HepG2 (cell line): ENCODE results near the gene C20orf204. TPM values are rescaled to one million over a fixed set of nuclear protein-coding genes. Genes with fewer than 3 reads are reported as not detected.

Experiments
- ATF7-NPFF ChIP-seq: sonication (generic); formaldehyde crosslinking; IDR thresholded peaks from 2 replicates; pipeline ENCODE4 v1.8.1; 2023; ENCODE audit warnings: mild to moderate bottlenecking, low read depth, missing genetic modification reagents, moderate library complexity
- BORCS8-MEF2B ChIP-seq: sonication (generic); formaldehyde crosslinking; IDR thresholded peaks from 2 replicates; pipeline ENCODE4 v1.8.0; 2022; ENCODE audit warnings: mild to moderate bottlenecking, missing genetic modification reagents
- KLF16 ChIP-seq, 2 experiments: sonication (generic) in 1 of 2; formaldehyde crosslinking in 1 of 2; IDR thresholded peaks; 2 replicates each; pipeline versions ENCODE4 v1.6.1 to v1.8.0; 2016 to 2023; ENCODE audit warnings: missing genetic modification reagents in 2 of 2, missing compliant biosample characterization in 1 of 2
- PAX8 ChIP-seq: sonication (generic); formaldehyde crosslinking; IDR thresholded peaks from 2 replicates; pipeline ENCODE4 v1.8.0; 2022; ENCODE audit warnings: mild to moderate bottlenecking, missing genetic modification reagents, borderline replicate concordance
- REPIN1 ChIP-seq: sonication (generic); formaldehyde crosslinking; IDR thresholded peaks from 2 replicates; pipeline ENCODE4 v1.8.0; 2022; ENCODE audit warnings: missing genetic modification reagents, low read depth, mild to moderate bottlenecking, borderline replicate concordance
- SMYD3 ChIP-seq: sonication (generic); formaldehyde crosslinking; IDR thresholded peaks from 2 replicates; pipeline ENCODE4 v1.8.1; 2023; ENCODE audit warnings: mild to moderate bottlenecking, missing genetic modification reagents
- SP1 ChIP-seq, 2 experiments: fragments of 450-650 bp in 1 of 2; sonication (generic) in 1 of 2; formaldehyde crosslinking in 1 of 2; IDR thresholded peaks; 2 replicates each; pipeline versions ENCODE4 v1.4.0 to v1.6.1; 2016 to 2020; ENCODE audit warnings: missing genetic modification reagents in 1 of 2
- TARDBP ChIP-seq: sonication (generic); formaldehyde crosslinking; IDR thresholded peaks from 2 replicates; pipeline ENCODE4 v1.8.0; 2022; ENCODE audit warnings: mild to moderate bottlenecking, missing genetic modification reagents
- TCF12 ChIP-seq, 2 experiments: fragments of 450-650 bp in 1 of 2; sonication (generic) in 1 of 2; formaldehyde crosslinking in 1 of 2; IDR thresholded peaks; 2 replicates each; pipeline versions ENCODE4 v1.6.1 to v1.8.0; 2017 to 2022; ENCODE audit warnings: antibody characterized with exemption in 1 of 2, mild to moderate bottlenecking in 1 of 2, missing genetic modification reagents in 1 of 2, moderate library complexity in 1 of 2
- XRCC5 ChIP-seq: fragments of 200-400 bp; formaldehyde crosslinking; optimal IDR thresholded peaks from 2 replicates; pipeline ENCODE3; 2017; ENCODE audit warnings: mild to moderate bottlenecking, low read length
- YEATS4 ChIP-seq: sonication (generic); formaldehyde crosslinking; IDR thresholded peaks from 2 replicates; pipeline ENCODE4 v1.4.0; 2020; ENCODE audit warnings: missing genetic modification reagents, borderline replicate concordance
- ZFP41 ChIP-seq: sonication (generic); formaldehyde crosslinking; IDR thresholded peaks from 2 replicates; pipeline ENCODE4 v1.4.0; 2020; ENCODE audit warnings: mild to moderate bottlenecking, missing genetic modification reagents, borderline replicate concordance
- ZFP91 ChIP-seq: sonication (generic); formaldehyde crosslinking; IDR thresholded peaks from 2 replicates; pipeline ENCODE4 v1.9.0; 2022; ENCODE audit warnings: missing genetic modification reagents, mild to moderate bottlenecking, borderline replicate concordance
- ZKSCAN8 ChIP-seq: IDR thresholded peaks from 2 replicates; pipeline ENCODE4 v1.6.1; 2016; ENCODE audit warnings: borderline replicate concordance, missing genetic modification reagents, missing compliant biosample characterization
- ZNF121 ChIP-seq: sonication (generic); formaldehyde crosslinking; IDR thresholded peaks from 2 replicates; pipeline ENCODE4 v1.5.0; 2020; ENCODE audit warnings: mild to moderate bottlenecking, missing genetic modification reagents
- ZNF17 ChIP-seq: sonication (generic); formaldehyde crosslinking; IDR thresholded peaks from 2 replicates; pipeline ENCODE4 v1.5.0; 2020; ENCODE audit warnings: mild to moderate bottlenecking, missing genetic modification reagents
- ZNF510 ChIP-seq: sonication (generic); formaldehyde crosslinking; IDR thresholded peaks from 2 replicates; pipeline ENCODE4 v1.4.0; 2020; ENCODE audit warnings: low read depth, mild to moderate bottlenecking, missing genetic modification reagents
- ZNF629 ChIP-seq: sonication (generic); formaldehyde crosslinking; conservative IDR thresholded peaks from 2 replicates; pipeline ENCODE4 v1.5.0; 2020; ENCODE audit warnings: missing genetic modification reagents
- ZNF747 ChIP-seq: sonication (generic); formaldehyde crosslinking; IDR thresholded peaks from 2 replicates; pipeline ENCODE4 v1.8.1; 2023; ENCODE audit warnings: missing genetic modification reagents, mild to moderate bottlenecking, borderline replicate concordance
- ZNF766 ChIP-seq: sonication (generic); formaldehyde crosslinking; IDR thresholded peaks from 2 replicates; pipeline ENCODE4 v1.5.0; 2020; ENCODE audit warnings: missing genetic modification reagents, borderline replicate concordance
- ZNF773 ChIP-seq: sonication (generic); formaldehyde crosslinking; IDR thresholded peaks from 2 replicates; pipeline ENCODE4 v1.4.0; 2020; ENCODE audit warnings: missing genetic modification reagents, borderline replicate concordance
- polyA plus RNA-seq, 8 experiments: library from polyadenylated mRNA; depleted of rRNA in 3 of 8; stranded (reverse) in 7 of 8; unstranded in 1 of 8; fragments of >200 nt; fragmentation: Illumina TruSeq in 4 of 8; extraction: Trizol in 4 of 8; gene quantifications; 2 replicates each; pipeline versions ENCODE4 v1.2.1 to v1.2.3, GENCODE V29; 2011 to 2016; ENCODE audit warnings: low read depth in 4 of 8, missing spikeins in 1 of 8, mixed read lengths in 1 of 8; ENCODE audit not compliant: insufficient read depth in 1 of 8
- total RNA-seq, 5 experiments: library from RNA; depleted of rRNA; stranded (reverse); fragments of >200 nt; fragmentation: Illumina TruSeq; extraction: Trizol; gene quantifications; 2 replicates each; pipeline ENCODE4 v1.2.3, GENCODE V29; 2016; ENCODE audit warnings: low read depth in 1 of 5
- TF ChIP-seq, protein P1 (sequence below): sonication (generic); formaldehyde crosslinking; IDR thresholded peaks from 2 replicates; pipeline ENCODE4 v1.4.0; 2020; ENCODE audit warnings: missing genetic modification reagents
- TF ChIP-seq, protein P2 (sequence below): sonication (generic); formaldehyde crosslinking; IDR thresholded peaks from 2 replicates; pipeline ENCODE4 v1.5.1; 2020; ENCODE audit warnings: mild to moderate bottlenecking, missing genetic modification reagents, moderate library complexity

Gene C20orf204
- total and polyA plus RNA-seq, 2 of the 13 experiments (the other 11 are each of a cell fraction or from before 2014, with no cell fraction given) = 22.1 to 80.0 TPM

GRCh38 chr20:64041040-64041780 lies 5.2 kb downstream of the C20orf204 start (continued):
- TF ChIP-seq PAX8 (CRISPR knock-in tag) (peak; percentile 37; the same call in 1 of the 2 replicates), ZNF121 (peak; percentile 98), SP1 (IDR thresholded peaks at IDR 0.05) (no peak), SP1 (CRISPR knock-in tag; IDR thresholded peaks at IDR 0.05) (no peak), ZKSCAN8 (CRISPR knock-in tag) (no peak; the same call in 1 of the 2 replicates), ZNF773 (CRISPR knock-in tag) (no peak), ZNF17 (CRISPR knock-in tag) (no peak), TCF12 (IDR thresholded peaks at IDR 0.05) (no peak), TCF12 (CRISPR knock-in tag; IDR thresholded peaks at IDR 0.05) (0 out of 2 replicates have a peak, but pooled peaks have one; percentile 19), ZNF510 (no peak), YEATS4 (CRISPR knock-in tag) (peak; percentile 73), BORCS8-MEF2B (CRISPR knock-in tag) (peak; percentile 60), ATF7-NPFF (CRISPR knock-in tag) (peak; percentile 84), ZNF766 (CRISPR knock-in tag) (0 out of 2 replicates have a peak, but pooled peaks have one; percentile 42), XRCC5 (no peak), REPIN1 (peak; percentile 44; the same call in 1 of the 2 replicates), TARDBP (CRISPR knock-in tag) (peak; percentile 78; the same call in 1 of the 2 replicates), ZFP91 (CRISPR knock-in tag) (peak; percentile 31; the same call in 1 of the 2 replicates), KLF16 (CRISPR knock-in tag; IDR thresholded peaks at IDR 0.05) (peak in 1 of 2 experiments; percentile 67; a peak in 2 of 4 replicates), ZNF629 (CRISPR knock-in tag) (no peak; the same call in 1 of the 2 replicates), ZFP41 (CRISPR knock-in tag) (peak; percentile 87), SMYD3 (CRISPR knock-in tag) (peak; percentile 41; the same call in 1 of the 2 replicates), ZNF747 (no peak)
- TF ChIP-seq, protein P1, sequence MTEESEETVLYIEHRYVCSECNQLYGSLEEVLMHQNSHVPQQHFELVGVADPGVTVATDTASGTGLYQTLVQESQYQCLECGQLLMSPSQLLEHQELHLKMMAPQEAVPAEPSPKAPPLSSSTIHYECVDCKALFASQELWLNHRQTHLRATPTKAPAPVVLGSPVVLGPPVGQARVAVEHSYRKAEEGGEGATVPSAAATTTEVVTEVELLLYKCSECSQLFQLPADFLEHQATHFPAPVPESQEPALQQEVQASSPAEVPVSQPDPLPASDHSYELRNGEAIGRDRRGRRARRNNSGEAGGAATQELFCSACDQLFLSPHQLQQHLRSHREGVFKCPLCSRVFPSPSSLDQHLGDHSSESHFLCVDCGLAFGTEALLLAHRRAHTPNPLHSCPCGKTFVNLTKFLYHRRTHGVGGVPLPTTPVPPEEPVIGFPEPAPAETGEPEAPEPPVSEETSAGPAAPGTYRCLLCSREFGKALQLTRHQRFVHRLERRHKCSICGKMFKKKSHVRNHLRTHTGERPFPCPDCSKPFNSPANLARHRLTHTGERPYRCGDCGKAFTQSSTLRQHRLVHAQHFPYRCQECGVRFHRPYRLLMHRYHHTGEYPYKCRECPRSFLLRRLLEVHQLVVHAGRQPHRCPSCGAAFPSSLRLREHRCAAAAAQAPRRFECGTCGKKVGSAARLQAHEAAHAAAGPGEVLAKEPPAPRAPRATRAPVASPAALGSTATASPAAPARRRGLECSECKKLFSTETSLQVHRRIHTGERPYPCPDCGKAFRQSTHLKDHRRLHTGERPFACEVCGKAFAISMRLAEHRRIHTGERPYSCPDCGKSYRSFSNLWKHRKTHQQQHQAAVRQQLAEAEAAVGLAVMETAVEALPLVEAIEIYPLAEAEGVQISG (CRISPR knock-in tag) = no peak
- TF ChIP-seq, protein P2, sequence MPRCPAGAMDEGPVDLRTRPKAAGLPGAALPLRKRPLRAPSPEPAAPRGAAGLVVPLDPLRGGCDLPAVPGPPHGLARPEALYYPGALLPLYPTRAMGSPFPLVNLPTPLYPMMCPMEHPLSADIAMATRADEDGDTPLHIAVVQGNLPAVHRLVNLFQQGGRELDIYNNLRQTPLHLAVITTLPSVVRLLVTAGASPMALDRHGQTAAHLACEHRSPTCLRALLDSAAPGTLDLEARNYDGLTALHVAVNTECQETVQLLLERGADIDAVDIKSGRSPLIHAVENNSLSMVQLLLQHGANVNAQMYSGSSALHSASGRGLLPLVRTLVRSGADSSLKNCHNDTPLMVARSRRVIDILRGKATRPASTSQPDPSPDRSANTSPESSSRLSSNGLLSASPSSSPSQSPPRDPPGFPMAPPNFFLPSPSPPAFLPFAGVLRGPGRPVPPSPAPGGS (CRISPR knock-in tag) = peak; percentile 53; the same call in 1 of the 2 replicates
